ENCODE measurements around the gene SYT2. TPM values are rescaled to one million over a fixed set of nuclear protein-coding genes. Genes with fewer than 3 reads are reported as not detected.
"Not testable (repeated sequence)": the region's sequence is repeated elsewhere in the genome, so short reads cannot be mapped to it uniquely, and the experiment has no call there.

Gene SYT2
- total RNA-seq, 1 donor from 2014 or later: 0.26 TPM

DNA sequence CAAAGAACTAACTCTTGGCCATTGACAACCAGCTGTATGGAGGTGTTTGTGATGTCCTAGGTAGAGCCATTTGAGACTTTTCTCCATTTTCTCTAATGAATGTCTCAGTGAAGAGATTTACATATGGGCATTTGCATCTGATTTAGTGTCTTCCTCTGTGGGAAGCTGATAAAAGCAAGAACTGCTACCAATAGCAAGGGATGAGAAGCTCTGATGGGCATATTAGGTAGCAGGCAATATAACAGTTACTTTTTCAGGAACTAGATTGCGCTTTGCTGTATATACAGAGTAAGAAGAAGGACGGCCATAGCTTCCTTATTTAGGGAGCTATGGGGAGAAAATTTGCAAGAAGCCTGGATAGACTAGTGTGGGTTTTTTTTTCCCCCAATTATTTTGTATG is 169.4 kb downstream of the SYT2 start:
- not testable (repeated sequence) for H3K4me3 ChIP-seq; H3K4me1 Mint-ChIP-seq; H3K4me1 ChIP-seq; H3K36me3 ChIP-seq; H3K9me3 ChIP-seq (ENCODE audit: low read depth); H4K20me1 ChIP-seq (ENCODE audit: low read depth); H3K4me2 ChIP-seq; H3K9ac ChIP-seq; H3K27ac Mint-ChIP-seq; H3K4me3 Mint-ChIP-seq; H3F3A ChIP-seq (ENCODE audit: low read depth); H3K79me2 ChIP-seq (ENCODE audit: low read depth); H3K36me3 Mint-ChIP-seq; H3K27me3 ChIP-seq; H3K27me3 Mint-ChIP-seq (ENCODE audit: insufficient read depth, low read depth); H3K9me3 Mint-ChIP-seq; DNase-seq (ENCODE audit: low spot score); H2AFZ ChIP-seq (replicated peaks); H3K27ac ChIP-seq

Other genes with a start within 250 kb of the SYT2 start
- gene KDM5B, start 98.0 kb upstream of the SYT2 start, total RNA-seq (ENCODE audit: low replicate concordance): 219 and 283 TPM in 2 replicates
- gene PCAT6, start 100.5 kb upstream of the SYT2 start, total RNA-seq (ENCODE audit: low replicate concordance): 4.2 TPM in 1 of 2 replicates, not detected in the other
- 3.8 and 5.8 TPM in 2 replicates for gene RABIF, start 178.7 kb upstream of the SYT2 start, total RNA-seq (ENCODE audit: low replicate concordance)
- gene KLHL12, start 216.8 kb upstream of the SYT2 start, total RNA-seq (ENCODE audit: low replicate concordance): 42.7 and 51.4 TPM in 2 replicates
- gene ADIPOR1, start 247.9 kb upstream of the SYT2 start, total RNA-seq (ENCODE audit: low replicate concordance): 54.6 and 67.0 TPM in 2 replicates